H9 (cell line): ENCODE measurements around the gene SH3RF3. TPM values are rescaled to one million over a fixed set of nuclear protein-coding genes. Genes with fewer than 3 reads are reported as not detected.

Source experiments
- DNase-seq: peaks from one replicate; pipeline ENCODE4 v3.0.0-alpha.2; 2017
- H2AFZ ChIP-seq: one replicate; pipeline ENCODE4 v1.6.1; 2013; ENCODE audit warnings: mild to moderate bottlenecking, low read length, control low read depth, moderate library complexity
- H2AK5ac ChIP-seq: 2 replicates; pipeline ENCODE4 v1.6.1; 2013; ENCODE audit warnings: low read length, control low read depth, mixed read lengths; ENCODE audit not compliant: insufficient read length
- H2BK120ac ChIP-seq: one replicate; pipeline ENCODE4 v1.6.1; 2013; ENCODE audit warnings: low read depth, mild to moderate bottlenecking, low read length, control low read depth, inconsistent platforms; ENCODE audit not compliant: poor library complexity, severe bottlenecking
- H2BK12ac ChIP-seq: 2 replicates; pipeline ENCODE4 v1.6.1; 2013; ENCODE audit warnings: low read length, control low read depth, mixed read lengths, low read depth; ENCODE audit not compliant: insufficient read length
- H2BK15ac ChIP-seq: 2 replicates; pipeline ENCODE4 v1.6.1; 2013; ENCODE audit warnings: low read depth, low read length, control low read depth
- H2BK20ac ChIP-seq: one replicate; pipeline ENCODE4 v1.6.1; 2013; ENCODE audit warnings: low read depth, mild to moderate bottlenecking, low read length, control low read depth, inconsistent platforms; ENCODE audit not compliant: poor library complexity, severe bottlenecking
- H2BK5ac ChIP-seq: 2 replicates; pipeline ENCODE4 v1.6.1; 2013; ENCODE audit warnings: low read length, control low read depth, mixed read lengths; ENCODE audit not compliant: insufficient read length
- H3K14ac ChIP-seq: 2 replicates; pipeline ENCODE4 v1.6.1; 2013; ENCODE audit warnings: low read length, control low read depth; ENCODE audit not compliant: insufficient read depth
- H3K18ac ChIP-seq: 2 replicates; pipeline ENCODE4 v1.6.1; 2013; ENCODE audit warnings: low read depth, mild to moderate bottlenecking, mixed read lengths, low read length, control low read depth; ENCODE audit not compliant: insufficient read length
- H3K23ac ChIP-seq: 2 replicates; pipeline ENCODE4 v1.6.1; 2013; ENCODE audit warnings: low read length, control low read depth, mixed read lengths, low read depth; ENCODE audit not compliant: insufficient read length
- H3K23me2 ChIP-seq: 2 replicates; pipeline ENCODE4 v1.6.1; 2013; ENCODE audit warnings: low read depth, mild to moderate bottlenecking, mixed read lengths, low read length, control low read depth; ENCODE audit not compliant: insufficient read length, poor library complexity, severe bottlenecking
- H3K27ac ChIP-seq: 2 replicates; pipeline ENCODE4 v1.5.1; 2013; ENCODE audit warnings: low read length, control low read depth, mixed read lengths, low read depth; ENCODE audit not compliant: insufficient read length
- H3K27me3 ChIP-seq: 2 replicates; pipeline ENCODE4 v1.6.1; 2013; ENCODE audit warnings: low read length, control low read depth, inconsistent platforms; ENCODE audit not compliant: insufficient read depth
- H3K4ac ChIP-seq: 2 replicates; pipeline ENCODE4 v1.6.1; 2013; ENCODE audit warnings: low read depth, mild to moderate bottlenecking, control low read depth, inconsistent platforms, low read length, moderate library complexity
- H3K4me1 ChIP-seq: 2 replicates; pipeline ENCODE4 v1.6.1; 2013; ENCODE audit warnings: low read length, control low read depth, inconsistent platforms; ENCODE audit not compliant: insufficient read depth
- H3K4me2 ChIP-seq: 2 replicates; pipeline ENCODE4 v1.6.1; 2013; ENCODE audit warnings: low read length, control low read depth, mixed read lengths; ENCODE audit not compliant: insufficient read length, insufficient read depth
- H3K56ac ChIP-seq: 2 replicates; pipeline ENCODE4 v1.6.1; 2013; ENCODE audit warnings: low read depth, mild to moderate bottlenecking, mixed read lengths, low read length, control low read depth; ENCODE audit not compliant: insufficient read length
- H3K79me1 ChIP-seq: 2 replicates; pipeline ENCODE4 v1.6.1; 2013; ENCODE audit warnings: low read depth, mild to moderate bottlenecking, moderate library complexity, low read length, control low read depth, inconsistent platforms; ENCODE audit not compliant: insufficient read depth, poor library complexity, severe bottlenecking
- H3K79me2 ChIP-seq: 2 replicates; pipeline ENCODE4 v1.6.1; 2013; ENCODE audit warnings: low read length, control low read depth, inconsistent platforms; ENCODE audit not compliant: insufficient read depth
- H3K9ac ChIP-seq: 2 replicates; pipeline ENCODE4 v1.6.1; 2013; ENCODE audit warnings: low read length, control low read depth, mixed read lengths; ENCODE audit not compliant: insufficient read length; ENCODE audit errors: extremely low read depth
- H3K9me3 ChIP-seq: one replicate; pipeline ENCODE4 v1.6.1; 2013; ENCODE audit warnings: low read depth, low read length, inconsistent platforms; ENCODE audit not compliant: control insufficient read depth
- H3T11ph ChIP-seq: one replicate; pipeline ENCODE4 v1.6.1; 2013; ENCODE audit warnings: mild to moderate bottlenecking, low read length, control low read depth, inconsistent platforms
- H4K20me1 ChIP-seq: one replicate; pipeline ENCODE4 v1.6.1; 2013; ENCODE audit not compliant: control insufficient read depth, insufficient read length, insufficient read depth
- H4K5ac ChIP-seq: 2 replicates; pipeline ENCODE4 v1.6.1; 2013; ENCODE audit warnings: low read depth, mild to moderate bottlenecking, mixed read lengths, low read length, control low read depth; ENCODE audit not compliant: insufficient read length
- H4K8ac ChIP-seq: replicated peaks from 2 replicates; pipeline ENCODE4 v1.6.1; 2013; ENCODE audit warnings: low read length, control low read depth, mixed read lengths, low read depth; ENCODE audit not compliant: insufficient read length
- H4K91ac ChIP-seq: 2 replicates; pipeline ENCODE4 v1.6.1; 2013; ENCODE audit warnings: low read depth, mild to moderate bottlenecking, moderate library complexity, mixed read lengths, low read length, control low read depth; ENCODE audit not compliant: insufficient read length
- H3K27ac Mint-ChIP-seq, 3 experiments: 2 replicates in 2 of 3; 3 replicates in 1 of 3; pipeline ENCODE4 v1.8.0; 2020 to 2021; ENCODE audit warnings: mixed read lengths in 3 of 3, mild to moderate bottlenecking in 1 of 3, moderate library complexity in 1 of 3
- H3K27me3 Mint-ChIP-seq: 2 replicates; pipeline ENCODE4 v1.8.0; 2021; ENCODE audit warnings: low read depth, mild to moderate bottlenecking, moderate library complexity, mixed read lengths
- H3K36me3 Mint-ChIP-seq, 3 experiments: 2 replicates in 2 of 3; 3 replicates in 1 of 3; pipeline ENCODE4 v1.8.0; 2020 to 2021; ENCODE audit warnings: low read depth in 3 of 3, mixed read lengths in 3 of 3; ENCODE audit not compliant: insufficient read depth in 1 of 3
- H3K4me1 Mint-ChIP-seq, 2 experiments: 2 replicates each; pipeline ENCODE4 v1.8.0; 2020; ENCODE audit warnings: mixed read lengths in 2 of 2
- H3K4me3 Mint-ChIP-seq, 2 experiments: 2 replicates in 1 of 2; 3 replicates in 1 of 2; pipeline ENCODE4 v1.8.0; 2020 to 2021; ENCODE audit warnings: mild to moderate bottlenecking in 2 of 2, mixed read lengths in 2 of 2, moderate library complexity in 1 of 2
- H3K9me3 Mint-ChIP-seq, 2 experiments: 2 replicates in 1 of 2; 3 replicates in 1 of 2; pipeline ENCODE4 v1.8.0; 2020; ENCODE audit warnings: mild to moderate bottlenecking in 2 of 2, mixed read lengths in 2 of 2, moderate library complexity in 1 of 2
- CTCF ChIP-seq: fragments of 200-600 bp; sonication (generic); conservative IDR thresholded peaks from 3 replicates; pipeline ENCODE4 v1.8.0; 2021; ENCODE audit warnings: antibody characterized with exemption, mild to moderate bottlenecking
- WGBS: extraction: QIAGEN DNeasy Blood & Tissue Kit; methylation state at CpG from one replicate; pipeline ENCODE4 v1.1.7; 2013; ENCODE audit warnings: missing lambda C conversion rate, low lambda C conversion rate, mixed read lengths; ENCODE audit not compliant: insufficient read length; ENCODE audit errors: extremely low coverage; 5-methylcytosine and 5-hydroxymethylcytosine counted together
- total RNA-seq: library from RNA; stranded (reverse); gene quantifications from 2 replicates; pipeline ENCODE4 v1.2.1, GENCODE V29; 2021

The SH3RF3 gene
- total RNA-seq, 1 experiment from 2014 or later, result 0.46 TPM

GRCh38 chr2:109248590-109248989 lies 119.6 kb downstream of the SH3RF3 start:
- Histone ChIP-seq H4K5ac (no peak overlapping the region), H3T11ph (no peak overlapping the region), H3K79me1 (no peaks in the 10 kb centered on the region), H4K91ac (no peak overlapping the region), H2AK5ac (no peak overlapping the region), H3K14ac (no peak overlapping the region), H2BK15ac (no peak overlapping the region), H2AFZ (no peak overlapping the region), H4K20me1 (no peaks in the 10 kb centered on the region), H2BK120ac (no peak overlapping the region), H3K27me3 (no peaks in the 10 kb centered on the region), H3K18ac (no peak overlapping the region), H2BK20ac (no peak overlapping the region), H3K56ac (no peak overlapping the region), H3K23ac (no peak overlapping the region), H3K79me2 (no peaks in the 10 kb centered on the region), H2BK12ac (no peak overlapping the region), H3K4me2 (no peak overlapping the region), H4K8ac (no peak overlapping the region), H3K9me3 (no peaks in the 10 kb centered on the region), H3K27ac (no peak overlapping the region), H3K23me2 (no peaks in the 10 kb centered on the region), H3K4ac (no peak overlapping the region), H3K4me1 (no peaks in the 10 kb centered on the region), H3K9ac (no peak overlapping the region), H2BK5ac (no peak overlapping the region)
- no peak for TF ChIP-seq CTCF
- no peak for DNase-seq
- Mint-ChIP-seq H3K27me3 (peaks cover 3% of the 10 kb centered on the region), H3K27ac (no peak overlapping the region), H3K36me3 (no peaks in the 10 kb centered on the region; a peak in 2 of 7 replicates), H3K9me3 (no peaks in the 10 kb centered on the region; a peak in 1 of 5 replicates), H3K4me1 (peaks cover 8 to 12% of the 10 kb centered on the region in 2 experiments; a peak in 3 of 4 replicates), H3K4me3 (no peak overlapping the region)
- WGBS, result no CpG with 5 or more reads among the region's 2 CpGs
